ENCODE data around the gene PDE4C. TPM values are rescaled to one million over a fixed set of nuclear protein-coding genes. Genes with fewer than 3 reads are reported as not detected.

PDE4C gene
- total RNA-seq, 1 donor from 2014 or later = 69.8 TPM

DNA sequence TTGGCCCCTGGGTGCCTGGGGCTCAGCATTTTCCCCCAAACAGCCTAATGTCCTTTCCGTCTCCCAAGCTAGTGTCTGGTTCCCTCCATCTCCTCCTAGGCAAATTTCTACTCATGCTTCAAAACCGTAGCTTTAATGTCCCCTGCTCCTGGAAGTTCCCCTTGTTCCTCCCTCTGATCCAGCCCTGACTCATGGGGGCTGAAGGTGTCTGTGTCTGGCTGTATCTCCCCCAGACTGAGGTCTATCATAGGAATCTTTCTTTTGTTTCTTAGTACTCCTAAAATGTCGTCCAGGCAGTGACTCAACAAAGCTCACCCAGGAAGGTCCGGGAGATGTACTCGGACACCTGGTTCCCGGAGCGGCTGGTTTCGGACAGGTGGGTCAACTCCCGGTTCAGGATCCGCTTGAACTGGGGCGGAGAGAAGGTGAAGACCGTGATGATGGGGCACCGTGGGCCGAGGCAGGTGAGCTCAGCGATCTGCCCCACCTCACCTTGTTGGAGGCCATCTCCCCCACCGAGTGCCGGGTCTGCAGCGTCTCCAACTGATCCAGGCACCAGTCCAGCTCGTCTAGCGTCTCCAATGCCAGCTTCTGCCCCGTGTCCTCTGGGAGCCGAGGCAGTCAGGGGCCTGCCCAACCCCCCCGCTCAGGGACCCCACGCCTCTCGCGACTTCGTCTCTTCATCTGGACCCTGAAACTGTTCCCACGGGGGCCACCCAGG, 6.2 kb downstream of the PDE4C start:
- no peak overlapping the region for H3K4me3 Mint-ChIP-seq (ENCODE audit: unreplicated experiment)
- H3K4me1 Mint-ChIP-seq (ENCODE audit: low read depth, unreplicated experiment) = no peaks in the 10 kb centered on the region
- H3K27ac Mint-ChIP-seq (ENCODE audit: unreplicated experiment) = no peak overlapping the region
- H3K36me3 Mint-ChIP-seq (ENCODE audit: unreplicated experiment) = no peaks in the 10 kb centered on the region
- no peak for DNase-seq
- peaks cover 10% of the 10 kb centered on the region for H3K27me3 Mint-ChIP-seq (ENCODE audit: unreplicated experiment)
- TF ChIP-seq, protein P1, sequence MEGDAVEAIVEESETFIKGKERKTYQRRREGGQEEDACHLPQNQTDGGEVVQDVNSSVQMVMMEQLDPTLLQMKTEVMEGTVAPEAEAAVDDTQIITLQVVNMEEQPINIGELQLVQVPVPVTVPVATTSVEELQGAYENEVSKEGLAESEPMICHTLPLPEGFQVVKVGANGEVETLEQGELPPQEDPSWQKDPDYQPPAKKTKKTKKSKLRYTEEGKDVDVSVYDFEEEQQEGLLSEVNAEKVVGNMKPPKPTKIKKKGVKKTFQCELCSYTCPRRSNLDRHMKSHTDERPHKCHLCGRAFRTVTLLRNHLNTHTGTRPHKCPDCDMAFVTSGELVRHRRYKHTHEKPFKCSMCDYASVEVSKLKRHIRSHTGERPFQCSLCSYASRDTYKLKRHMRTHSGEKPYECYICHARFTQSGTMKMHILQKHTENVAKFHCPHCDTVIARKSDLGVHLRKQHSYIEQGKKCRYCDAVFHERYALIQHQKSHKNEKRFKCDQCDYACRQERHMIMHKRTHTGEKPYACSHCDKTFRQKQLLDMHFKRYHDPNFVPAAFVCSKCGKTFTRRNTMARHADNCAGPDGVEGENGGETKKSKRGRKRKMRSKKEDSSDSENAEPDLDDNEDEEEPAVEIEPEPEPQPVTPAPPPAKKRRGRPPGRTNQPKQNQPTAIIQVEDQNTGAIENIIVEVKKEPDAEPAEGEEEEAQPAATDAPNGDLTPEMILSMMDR (IDR thresholded peaks at IDR 0.05; ENCODE audit: partially characterized antibody, unreplicated experiment) = no peak
- peaks cover 6% of the 10 kb centered on the region for H3K9me3 Mint-ChIP-seq (ENCODE audit: unreplicated experiment)

DNA sequence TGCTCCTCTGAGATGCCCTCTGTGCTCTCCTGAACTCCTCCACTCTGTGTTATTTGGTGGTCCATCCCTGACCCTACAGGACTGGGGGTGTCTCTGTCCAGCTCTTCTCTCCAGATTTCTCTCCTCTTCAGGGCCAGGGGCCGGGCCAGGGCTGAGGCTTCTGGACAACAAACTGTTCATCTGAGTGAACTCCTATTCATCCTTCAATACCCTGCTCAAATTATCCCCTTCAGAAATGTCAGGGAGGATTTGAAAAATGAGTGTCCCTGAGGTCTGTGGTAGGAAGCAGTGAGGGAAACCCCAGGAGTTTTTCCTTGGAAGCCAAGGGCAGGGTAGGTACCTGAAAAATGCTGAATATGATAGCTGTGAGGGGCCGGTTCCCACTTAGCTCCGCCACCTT, 7.6 kb downstream of the PDE4C start:
- Mint-ChIP-seq H3K9me3 (ENCODE audit: unreplicated experiment) (peaks cover 2% of the 10 kb centered on the region), H3K4me1 (ENCODE audit: low read depth, unreplicated experiment) (no peaks in the 10 kb centered on the region), H3K27me3 (ENCODE audit: unreplicated experiment) (peaks cover 7% of the 10 kb centered on the region), H3K36me3 (ENCODE audit: unreplicated experiment) (no peaks in the 10 kb centered on the region), H3K27ac (ENCODE audit: unreplicated experiment) (no peak overlapping the region), H3K4me3 (ENCODE audit: unreplicated experiment) (no peak overlapping the region)
- TF ChIP-seq, protein P1 (IDR thresholded peaks at IDR 0.05; ENCODE audit: partially characterized antibody, unreplicated experiment) = no peak
- DNase-seq = no peak

DNA sequence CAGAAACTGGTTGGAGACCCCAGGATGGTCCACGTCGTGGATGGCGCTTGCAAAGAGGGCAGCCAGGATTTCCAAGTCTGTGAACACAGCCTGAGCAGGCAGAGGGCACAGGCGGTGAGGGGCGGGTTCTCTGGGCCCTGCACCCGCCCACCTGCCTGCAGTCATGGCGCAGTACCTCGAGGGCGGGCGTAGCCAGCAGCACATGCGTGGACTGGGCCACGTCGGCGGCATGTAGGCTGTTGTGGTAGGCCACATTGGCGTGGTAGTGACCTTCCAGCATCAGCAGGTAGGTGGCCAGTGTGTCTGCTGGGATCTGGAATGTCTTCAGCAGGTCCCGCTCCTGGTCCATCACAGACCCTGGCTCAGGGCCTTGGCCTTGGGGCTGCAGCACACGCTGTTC, 8.1 kb downstream of the PDE4C start:
- Mint-ChIP-seq H3K4me1 (ENCODE audit: low read depth, unreplicated experiment) (no peaks in the 10 kb centered on the region), H3K27me3 (ENCODE audit: unreplicated experiment) (peaks cover 7% of the 10 kb centered on the region), H3K27ac (ENCODE audit: unreplicated experiment) (no peak overlapping the region), H3K9me3 (ENCODE audit: unreplicated experiment) (peaks cover 2% of the 10 kb centered on the region), H3K4me3 (ENCODE audit: unreplicated experiment) (no peak overlapping the region), H3K36me3 (ENCODE audit: unreplicated experiment) (no peaks in the 10 kb centered on the region)
- TF ChIP-seq, protein P1 (IDR thresholded peaks at IDR 0.05; ENCODE audit: partially characterized antibody, unreplicated experiment) = no peak
- DNase-seq = no peak

DNA sequence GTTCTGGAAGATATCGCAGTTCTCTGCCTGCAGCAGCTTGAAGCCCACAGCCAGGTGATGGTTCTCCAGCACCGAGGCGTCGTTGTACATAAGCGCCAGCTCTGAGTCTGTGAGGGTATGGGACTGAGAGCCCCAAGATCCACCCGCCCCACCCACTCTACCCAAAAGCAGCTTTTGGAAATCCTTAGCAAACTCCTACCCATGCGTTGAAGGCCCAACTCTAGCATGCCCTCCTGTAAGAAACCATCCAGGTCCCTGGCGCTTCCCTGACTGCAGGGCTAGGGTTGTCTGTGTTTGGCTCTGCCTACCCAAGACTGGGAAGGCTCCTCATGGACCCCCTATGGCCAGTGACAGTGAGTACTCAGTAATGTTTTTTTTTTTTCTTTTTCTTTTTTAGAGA, 9.4 kb downstream of the PDE4C start:
- Mint-ChIP-seq H3K27ac (ENCODE audit: unreplicated experiment) (no peak overlapping the region), H3K4me3 (ENCODE audit: unreplicated experiment) (no peak overlapping the region), H3K4me1 (ENCODE audit: low read depth, unreplicated experiment) (no peaks in the 10 kb centered on the region), H3K36me3 (ENCODE audit: unreplicated experiment) (no peaks in the 10 kb centered on the region), H3K9me3 (ENCODE audit: unreplicated experiment) (peaks cover 2% of the 10 kb centered on the region), H3K27me3 (ENCODE audit: unreplicated experiment) (peaks cover 7% of the 10 kb centered on the region)
- TF ChIP-seq, protein P1 (IDR thresholded peaks at IDR 0.05; ENCODE audit: partially characterized antibody, unreplicated experiment) = no peak
- DNase-seq = no peak

DNA sequence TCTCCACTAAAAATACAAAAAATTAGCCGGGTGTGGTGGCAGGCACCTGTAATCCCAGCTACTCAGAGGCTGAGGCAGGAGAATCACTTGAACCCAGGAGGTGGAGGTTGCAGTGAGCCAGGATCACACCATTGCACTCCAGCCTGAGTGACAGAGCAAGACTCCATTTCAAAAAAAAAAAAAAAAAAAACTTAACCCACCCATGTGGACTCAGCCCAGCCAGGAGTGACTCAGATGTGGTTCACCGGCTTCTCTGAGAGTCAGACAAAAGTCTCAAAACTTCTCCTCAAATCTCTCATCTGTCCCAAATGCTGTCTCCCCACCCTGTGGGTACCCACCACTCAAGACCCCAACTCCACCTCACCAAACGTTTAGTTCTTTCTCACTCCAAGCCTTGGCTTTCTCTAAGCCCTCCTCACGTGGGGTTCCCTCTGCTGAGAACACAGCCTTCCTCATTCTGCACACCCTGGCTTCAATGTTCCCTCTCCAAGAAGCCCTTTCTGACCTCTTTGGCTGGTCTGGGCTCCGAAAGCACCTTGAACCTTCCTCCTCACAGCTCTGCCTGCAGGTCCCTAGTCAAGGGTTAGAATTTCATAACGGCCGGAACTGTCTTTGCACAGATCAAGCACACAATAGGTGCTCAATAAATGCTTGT, 11.3 kb downstream of the PDE4C start:
- Mint-ChIP-seq H3K9me3 (ENCODE audit: unreplicated experiment) (no peaks in the 10 kb centered on the region), H3K36me3 (ENCODE audit: unreplicated experiment) (no peaks in the 10 kb centered on the region), H3K27me3 (ENCODE audit: unreplicated experiment) (peaks cover 4% of the 10 kb centered on the region), H3K4me1 (ENCODE audit: low read depth, unreplicated experiment) (no peaks in the 10 kb centered on the region), H3K27ac (ENCODE audit: unreplicated experiment) (no peak overlapping the region), H3K4me3 (ENCODE audit: unreplicated experiment) (no peak overlapping the region)
- no peak for DNase-seq
- TF ChIP-seq, protein P1 (IDR thresholded peaks at IDR 0.05; ENCODE audit: partially characterized antibody, unreplicated experiment) = no peak
